Measurements from ENCODE around the gene SEMA3D.
"Not testable (repeated sequence)": the region's sequence is repeated elsewhere in the genome, so short reads cannot be mapped to it uniquely, and the experiment has no call there.

The SEMA3D gene

DNA sequence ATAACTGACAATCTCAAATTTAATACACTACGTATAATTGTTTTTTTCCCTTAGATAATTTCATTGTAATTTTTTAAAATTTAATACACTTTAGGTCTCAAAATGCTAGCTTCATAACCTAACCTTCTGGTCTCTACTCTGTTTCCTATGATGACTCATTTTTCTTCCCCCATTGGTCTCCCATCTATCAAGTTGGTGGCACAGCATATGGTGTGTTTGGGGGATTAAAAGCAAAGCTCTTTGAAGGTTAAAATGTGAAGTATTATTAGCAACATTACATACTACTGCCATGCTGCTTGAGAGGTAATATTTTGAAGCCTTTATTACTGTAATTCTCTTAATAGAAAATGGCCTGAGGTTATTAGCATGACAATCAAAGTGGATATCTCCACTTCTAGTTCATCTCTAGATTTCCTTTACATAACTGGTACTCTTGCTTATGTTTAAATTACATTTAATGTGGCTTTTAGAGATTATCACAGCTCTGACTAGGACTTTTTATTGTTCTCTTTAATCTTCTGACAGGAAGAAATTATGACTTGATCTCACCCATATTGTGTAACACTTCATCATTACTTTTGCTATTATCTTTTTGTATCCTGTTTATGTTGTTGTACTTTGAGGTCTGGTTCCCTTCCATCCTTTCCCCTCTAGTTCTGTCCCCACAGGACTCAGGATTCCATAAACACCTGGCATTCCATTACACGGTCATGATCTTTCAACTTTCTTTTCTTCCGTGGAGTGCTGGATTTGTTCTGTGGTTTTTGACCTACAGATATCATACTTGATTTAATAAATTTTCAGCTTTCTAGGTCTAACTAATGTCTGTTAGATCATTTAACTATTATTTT, 185.1 kb downstream of the SEMA3D start:
- H3K27ac ChIP-seq (ENCODE audit: low read length) = no peak overlapping the region

DNA sequence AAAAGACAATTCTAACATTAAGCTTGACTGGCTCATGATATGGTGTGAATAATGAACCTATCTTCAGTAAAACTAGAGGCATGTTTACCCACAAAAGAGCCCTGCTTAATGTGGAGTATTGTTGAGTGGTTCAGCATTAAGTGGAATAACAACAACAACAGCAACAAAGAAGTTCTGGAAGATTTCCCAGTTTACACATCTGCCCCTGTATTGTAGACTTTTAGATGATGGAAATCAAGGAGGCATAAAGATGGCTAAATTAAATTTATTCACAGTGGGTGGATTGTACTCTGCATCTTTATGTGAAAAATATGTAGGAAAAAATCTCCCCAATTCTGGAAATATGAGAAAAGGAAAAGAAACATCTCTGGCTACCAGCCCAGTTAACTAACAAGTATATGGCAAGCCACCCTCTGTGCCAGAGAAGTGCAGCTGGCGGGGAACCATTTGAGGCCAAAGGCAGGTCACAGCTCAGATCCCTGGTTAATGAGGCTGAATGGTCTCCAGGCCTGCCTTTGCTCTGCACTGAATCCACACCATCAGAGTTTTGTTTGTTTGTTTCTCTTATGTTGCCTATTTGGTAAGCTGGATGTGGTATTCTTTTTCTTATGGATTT, 186.0 kb downstream of the SEMA3D start:
- Histone ChIP-seq H3K9me3 (ENCODE audit: control insufficient read depth, low read depth, low read length) (no peaks in the 10 kb centered on the region), H3K9ac (ENCODE audit: low read length) (no peak overlapping the region), H3K4me1 (ENCODE audit: control insufficient read depth, low read depth, low read length) (peaks cover 16% of the 10 kb centered on the region), H3K36me3 (ENCODE audit: control insufficient read depth, low read depth, low read length) (no peaks in the 10 kb centered on the region), H3K4me3 (ENCODE audit: low read length) (no peak overlapping the region), H3K27me3 (ENCODE audit: control insufficient read depth, insufficient read depth, low read length) (no peaks in the 10 kb centered on the region), H3K27ac (ENCODE audit: low read length) (no peak overlapping the region)

More for the DNA sequence above, 185.1 kb downstream of the SEMA3D start:
- Histone ChIP-seq H3K36me3 (ENCODE audit: control insufficient read depth, low read depth, low read length) (no peaks in the 10 kb centered on the region), H3K4me1 (ENCODE audit: control insufficient read depth, low read depth, low read length) (peaks cover 16% of the 10 kb centered on the region), H3K27me3 (ENCODE audit: control insufficient read depth, insufficient read depth, low read length) (no peaks in the 10 kb centered on the region), H3K9me3 (ENCODE audit: control insufficient read depth, low read depth, low read length) (no peaks in the 10 kb centered on the region), H3K4me3 (ENCODE audit: low read length) (no peak overlapping the region), H3K9ac (ENCODE audit: low read length) (no peak overlapping the region)

DNA sequence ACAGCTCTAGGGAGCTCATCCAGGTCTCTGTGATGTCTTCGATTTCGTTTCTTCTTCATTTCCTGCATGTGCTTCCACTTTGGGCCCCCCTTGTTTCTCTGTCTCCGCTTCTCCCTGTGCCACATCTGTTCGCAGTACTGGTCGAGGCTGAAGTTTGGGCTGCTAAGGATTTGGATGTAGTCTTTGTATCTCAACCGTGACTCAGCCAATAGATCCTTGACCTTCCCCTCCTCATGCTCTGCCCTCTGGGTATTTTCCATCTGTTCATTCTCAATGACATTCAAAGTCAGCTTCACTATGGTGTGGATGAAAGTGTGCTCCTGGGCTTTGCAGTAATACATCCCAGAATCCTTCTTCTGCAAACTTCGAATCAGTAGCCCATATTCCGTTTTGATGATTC, 187.4 kb downstream of the SEMA3D start:
- Histone ChIP-seq H3K27me3 (ENCODE audit: control insufficient read depth, insufficient read depth, low read length) (no peaks in the 10 kb centered on the region), H3K4me1 (ENCODE audit: control insufficient read depth, low read depth, low read length) (peaks cover 14% of the 10 kb centered on the region), H3K9me3 (ENCODE audit: control insufficient read depth, low read depth, low read length) (no peaks in the 10 kb centered on the region), H3K9ac (ENCODE audit: low read length) (no peak overlapping the region), H3K36me3 (ENCODE audit: control insufficient read depth, low read depth, low read length) (no peaks in the 10 kb centered on the region), H3K4me3 (ENCODE audit: low read length) (no peak overlapping the region), H3K27ac (ENCODE audit: low read length) (no peak overlapping the region)

GRCh38 chr7:84998665-84999064, 188.2 kb downstream of the SEMA3D start:
- H3K9ac ChIP-seq (ENCODE audit: low read length) = no peak overlapping the region
- no peak overlapping the region for H3K4me3 ChIP-seq (ENCODE audit: low read length)
- H3K9me3 ChIP-seq (ENCODE audit: control insufficient read depth, low read depth, low read length) = no peaks in the 10 kb centered on the region
- peaks cover 13% of the 10 kb centered on the region for H3K4me1 ChIP-seq (ENCODE audit: control insufficient read depth, low read depth, low read length)
- no peaks in the 10 kb centered on the region for H3K36me3 ChIP-seq (ENCODE audit: control insufficient read depth, low read depth, low read length)
- no peak overlapping the region for H3K27ac ChIP-seq (ENCODE audit: low read length)
- H3K27me3 ChIP-seq (ENCODE audit: control insufficient read depth, insufficient read depth, low read length) = no peaks in the 10 kb centered on the region

DNA sequence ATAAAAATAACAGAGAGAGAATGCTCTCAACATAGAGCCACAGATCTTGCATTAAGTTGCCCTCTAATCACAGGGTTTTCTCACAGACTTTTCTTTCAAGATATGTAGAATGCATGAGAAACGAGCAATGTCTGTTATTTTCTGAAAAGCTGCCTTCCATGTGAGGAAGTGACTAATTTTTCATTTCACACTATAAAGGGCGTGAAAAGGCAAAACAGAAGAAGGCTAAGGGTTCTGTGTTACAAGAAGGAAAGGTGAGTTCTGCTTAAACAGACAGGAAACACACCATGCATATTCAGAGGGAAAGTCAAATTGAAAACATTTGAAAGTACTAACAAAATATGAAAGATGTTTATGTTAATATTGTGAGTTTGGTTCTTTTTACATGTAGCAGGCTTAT, 189.2 kb downstream of the SEMA3D start:
- no peaks in the 10 kb centered on the region for H3K27me3 ChIP-seq (ENCODE audit: control insufficient read depth, insufficient read depth, low read length)
- H3K4me1 ChIP-seq (ENCODE audit: control insufficient read depth, low read depth, low read length) = peaks cover 13% of the 10 kb centered on the region
- H3K9me3 ChIP-seq (ENCODE audit: control insufficient read depth, low read depth, low read length) = no peaks in the 10 kb centered on the region
- no peak overlapping the region for H3K27ac ChIP-seq (ENCODE audit: low read length)
- no peak overlapping the region for H3K4me3 ChIP-seq (ENCODE audit: low read length)
- H3K36me3 ChIP-seq (ENCODE audit: control insufficient read depth, low read depth, low read length) = no peaks in the 10 kb centered on the region
- no peak overlapping the region for H3K9ac ChIP-seq (ENCODE audit: low read length)

DNA sequence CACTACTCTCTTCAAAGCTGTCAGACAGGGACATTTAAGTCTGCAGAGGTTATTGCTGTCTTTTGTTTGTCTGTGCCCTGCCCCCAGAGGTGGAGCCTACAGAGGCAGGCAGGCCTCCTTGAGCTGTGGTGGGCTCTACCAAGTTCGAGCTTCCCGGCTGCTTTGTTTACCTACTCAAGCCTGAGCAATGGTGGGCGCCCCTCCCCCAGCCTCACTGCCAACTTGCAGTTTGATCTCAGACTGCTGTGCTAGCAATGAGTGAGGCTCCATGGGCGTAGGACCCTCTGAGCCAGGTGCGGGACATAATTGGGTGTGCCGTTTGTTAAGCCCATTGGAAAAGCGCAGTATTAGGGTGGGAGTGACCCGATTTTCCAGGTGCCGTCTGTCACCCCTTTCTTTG, 193.9 kb downstream of the SEMA3D start:
- H3K4me3 ChIP-seq (ENCODE audit: low read length); H3K27me3 ChIP-seq (ENCODE audit: control insufficient read depth, insufficient read depth, low read length); H3K9ac ChIP-seq (ENCODE audit: low read length); H3K4me1 ChIP-seq (ENCODE audit: control insufficient read depth, low read depth, low read length); H3K9me3 ChIP-seq (ENCODE audit: control insufficient read depth, low read depth, low read length); H3K27ac ChIP-seq (ENCODE audit: low read length); H3K36me3 ChIP-seq (ENCODE audit: control insufficient read depth, low read depth, low read length): not testable (repeated sequence)

DNA sequence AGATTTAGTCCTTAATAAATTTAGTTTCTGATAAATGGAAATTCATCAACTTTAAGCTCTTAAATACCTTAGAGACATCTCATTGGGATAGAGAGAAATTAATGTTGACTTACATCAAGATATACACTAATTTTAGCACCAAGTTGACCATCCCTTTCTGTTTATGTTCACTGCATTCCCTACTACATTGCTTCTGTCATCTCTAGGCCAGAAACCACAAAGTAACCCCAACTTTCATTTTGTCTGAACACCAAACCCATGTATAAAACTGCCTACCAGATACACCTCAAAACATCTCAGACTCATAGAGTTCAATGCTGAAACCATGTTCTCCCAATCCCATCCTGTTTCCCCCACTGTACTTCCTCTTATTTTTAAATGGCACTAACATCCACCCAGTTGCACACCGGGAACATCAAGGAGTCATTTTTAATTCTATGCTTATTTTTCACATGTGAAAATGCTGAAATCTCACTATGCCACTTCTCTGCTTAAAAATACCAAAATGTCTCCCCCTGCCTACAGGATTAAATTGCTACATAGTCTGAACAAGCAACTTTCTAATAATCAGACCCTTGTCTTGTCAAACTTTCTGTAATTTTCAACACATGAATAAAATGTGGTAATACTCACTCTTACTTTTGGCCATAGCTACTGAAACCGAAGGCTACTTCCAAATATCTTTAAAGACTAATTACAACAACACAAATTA, 201.6 kb downstream of the SEMA3D start:
- Histone ChIP-seq H3K27ac (ENCODE audit: low read length) (no peak overlapping the region), H3K9me3 (ENCODE audit: control insufficient read depth, low read depth, low read length) (no peaks in the 10 kb centered on the region), H3K4me1 (ENCODE audit: control insufficient read depth, low read depth, low read length) (no peaks in the 10 kb centered on the region), H3K9ac (ENCODE audit: low read length) (no peak overlapping the region), H3K36me3 (ENCODE audit: control insufficient read depth, low read depth, low read length) (no peaks in the 10 kb centered on the region), H3K4me3 (ENCODE audit: low read length) (no peak overlapping the region), H3K27me3 (ENCODE audit: control insufficient read depth, insufficient read depth, low read length) (no peaks in the 10 kb centered on the region)

- Histone ChIP-seq H3K9me3 (ENCODE audit: control insufficient read depth, low read depth, low read length) (no peaks in the 10 kb centered on the region), H3K27me3 (ENCODE audit: control insufficient read depth, insufficient read depth, low read length) (no peaks in the 10 kb centered on the region), H3K27ac (ENCODE audit: low read length) (no peak overlapping the region), H3K9ac (ENCODE audit: low read length) (no peak overlapping the region), H3K4me1 (ENCODE audit: control insufficient read depth, low read depth, low read length) (no peaks in the 10 kb centered on the region), H3K36me3 (ENCODE audit: control insufficient read depth, low read depth, low read length) (no peaks in the 10 kb centered on the region), H3K4me3 (ENCODE audit: low read length) (no peak overlapping the region)
Observed at GRCh38 chr7:84982199-84982598, 204.7 kb downstream of the SEMA3D start.

- H3K27me3 ChIP-seq (ENCODE audit: control insufficient read depth, insufficient read depth, low read length) = no peaks in the 10 kb centered on the region
- H3K4me3 ChIP-seq (ENCODE audit: low read length) = no peak overlapping the region
- H3K27ac ChIP-seq (ENCODE audit: low read length) = no peak overlapping the region
- no peaks in the 10 kb centered on the region for H3K36me3 ChIP-seq (ENCODE audit: control insufficient read depth, low read depth, low read length)
- H3K4me1 ChIP-seq (ENCODE audit: control insufficient read depth, low read depth, low read length) = no peaks in the 10 kb centered on the region
- no peaks in the 10 kb centered on the region for H3K9me3 ChIP-seq (ENCODE audit: control insufficient read depth, low read depth, low read length)
- no peak overlapping the region for H3K9ac ChIP-seq (ENCODE audit: low read length)
Observed at GRCh38 chr7:84981055-84981976, 205.5 kb downstream of the SEMA3D start.

DNA sequence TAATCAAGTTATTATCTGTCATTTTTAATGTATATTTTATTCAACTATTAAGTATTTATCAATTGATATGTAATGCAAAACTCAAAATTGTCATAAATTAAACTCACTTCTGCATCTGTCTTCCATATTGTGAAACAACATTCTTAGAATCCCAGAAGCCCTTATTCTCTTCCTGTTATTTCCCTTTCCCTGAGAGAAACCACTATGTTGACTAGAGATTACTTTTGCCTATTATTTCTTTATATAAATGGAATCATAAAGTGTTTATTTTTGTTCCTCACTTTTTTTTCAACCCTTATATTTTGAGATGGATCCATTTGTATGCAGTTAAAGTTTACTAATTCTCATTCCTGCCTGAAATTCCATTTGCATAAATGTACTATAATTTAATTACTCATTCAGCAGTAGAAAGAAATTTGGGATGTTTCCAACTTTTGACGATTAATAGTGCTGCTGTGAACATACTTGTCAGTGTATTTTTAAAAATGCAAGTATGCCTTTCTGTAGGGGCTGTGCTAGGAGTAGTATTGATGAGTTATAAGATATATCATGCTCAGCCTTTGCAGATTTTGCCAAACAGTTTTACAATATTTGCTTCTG, 211.2 kb downstream of the SEMA3D start:
- H3K27me3 ChIP-seq (ENCODE audit: control insufficient read depth, insufficient read depth, low read length) = no peaks in the 10 kb centered on the region
- no peak overlapping the region for H3K9ac ChIP-seq (ENCODE audit: low read length)
- H3K9me3 ChIP-seq (ENCODE audit: control insufficient read depth, low read depth, low read length) = no peaks in the 10 kb centered on the region
- no peaks in the 10 kb centered on the region for H3K36me3 ChIP-seq (ENCODE audit: control insufficient read depth, low read depth, low read length)
- no peak overlapping the region for H3K27ac ChIP-seq (ENCODE audit: low read length)
- H3K4me3 ChIP-seq (ENCODE audit: low read length) = no peak overlapping the region
- H3K4me1 ChIP-seq (ENCODE audit: control insufficient read depth, low read depth, low read length) = no peaks in the 10 kb centered on the region

- Histone ChIP-seq H3K27me3 (ENCODE audit: control insufficient read depth, insufficient read depth, low read length) (no peaks in the 10 kb centered on the region), H3K27ac (ENCODE audit: low read length) (no peak overlapping the region), H3K36me3 (ENCODE audit: control insufficient read depth, low read depth, low read length) (no peaks in the 10 kb centered on the region), H3K9me3 (ENCODE audit: control insufficient read depth, low read depth, low read length) (no peaks in the 10 kb centered on the region), H3K4me1 (ENCODE audit: control insufficient read depth, low read depth, low read length) (no peaks in the 10 kb centered on the region), H3K4me3 (ENCODE audit: low read length) (no peak overlapping the region), H3K9ac (ENCODE audit: low read length) (no peak overlapping the region)
Observed at GRCh38 chr7:84971360-84971759, 215.5 kb downstream of the SEMA3D start.

Measured in iPS-18a (cell line).